Fibroblast of lung (primary cell): ENCODE measurements around the gene CERK. TPM values are rescaled to one million over a fixed set of nuclear protein-coding genes. Genes with fewer than 3 reads are reported as not detected.

Source experiments
- DNase-seq, 2 donors: peaks; one replicate each; pipeline versions ENCODE4 v3.0.0 to v3.0.0-alpha.2; 2010; ENCODE audit warnings: low read depth in 2 of 2
- H2AFZ ChIP-seq: 2 replicates; pipeline ENCODE4 v1.5.1; 2012; ENCODE audit warnings: low read length, control low read depth, inconsistent platforms
- H3K27ac ChIP-seq: 2 replicates; pipeline ENCODE4 v1.5.1; 2011; ENCODE audit warnings: low read length, control low read depth; ENCODE audit not compliant: insufficient read depth
- H3K27me3 ChIP-seq: 2 replicates; pipeline ENCODE4 v1.5.1; 2011; ENCODE audit warnings: mild to moderate bottlenecking, low read length; ENCODE audit not compliant: control insufficient read depth, insufficient read depth
- H3K36me3 ChIP-seq: 2 replicates; pipeline ENCODE4 v1.5.1; 2011; ENCODE audit warnings: low read length; ENCODE audit not compliant: control insufficient read depth, insufficient read depth
- H3K4me1 ChIP-seq: 2 replicates; pipeline ENCODE4 v1.5.1; 2011; ENCODE audit warnings: low read length; ENCODE audit not compliant: control insufficient read depth, insufficient read depth; ENCODE audit errors: extremely low read depth
- H3K4me2 ChIP-seq: 2 replicates; pipeline ENCODE4 v1.5.1; 2011; ENCODE audit warnings: low read length, control low read depth; ENCODE audit not compliant: insufficient read depth; ENCODE audit errors: extremely low read depth
- H3K4me3 ChIP-seq, 4 experiments: fragments of 200-600 bp in 1 of 4; sonication (generic) in 1 of 4; replicated peaks in 1 of 4; 2 replicates each; pipeline ENCODE4 v1.5.1; 2011 to 2016; ENCODE audit warnings: low read length in 4 of 4, low read depth in 3 of 4, mild to moderate bottlenecking in 3 of 4, control low read depth in 2 of 4, inconsistent platforms in 1 of 4, mixed read lengths in 1 of 4; ENCODE audit not compliant: insufficient read depth in 1 of 4; ENCODE audit errors: control extremely low read depth in 1 of 4
- H3K79me2 ChIP-seq: 2 replicates; pipeline ENCODE4 v1.5.1; 2012; ENCODE audit warnings: mild to moderate bottlenecking, low read length, inconsistent platforms; ENCODE audit not compliant: control insufficient read depth, insufficient read depth
- H3K9ac ChIP-seq: 2 replicates; pipeline ENCODE4 v1.5.1; 2011; ENCODE audit warnings: mild to moderate bottlenecking, low read length, control low read depth; ENCODE audit not compliant: insufficient read depth
- H3K9me3 ChIP-seq: 2 replicates; pipeline ENCODE4 v1.5.1; 2012; ENCODE audit warnings: low read depth, low read length; ENCODE audit not compliant: control insufficient read depth, insufficient read depth
- H4K20me1 ChIP-seq: 2 replicates; pipeline ENCODE4 v1.5.1; 2011; ENCODE audit warnings: low read length; ENCODE audit not compliant: control insufficient read depth, insufficient read depth; ENCODE audit errors: extremely low read depth
- EZH2 ChIP-seq: IDR thresholded peaks from 2 replicates; pipeline ENCODE4 v1.5.1; 2012; ENCODE audit warnings: low read length, control low read depth, mild to moderate bottlenecking; ENCODE audit errors: missing control alignments
- polyA plus RNA-seq, 2 donors: library from polyadenylated mRNA; depleted of rRNA in 1 of 2; stranded (reverse) in 1 of 2; unstranded in 1 of 2; fragments of >200 nt; gene quantifications; 2 replicates each; pipeline ENCODE4 v1.2.1, GENCODE V29; 2011 to 2012; ENCODE audit warnings: missing spikeins in 1 of 2
- total RNA-seq: library from RNA; depleted of rRNA; stranded (reverse); fragments of >200 nt; gene quantifications from 2 replicates; pipeline ENCODE4 v1.2.1, GENCODE V29; 2014
- TF ChIP-seq, protein P1 (sequence below), 2 donors: IDR thresholded peaks in 1 of 2; conservative IDR thresholded peaks in 1 of 2; 1 replicate in 1 of 2; 2 replicates in 1 of 2; pipeline ENCODE4 v1.5.1; 2011 to 2012; ENCODE audit warnings: low read length in 2 of 2, control low read depth in 1 of 2, inconsistent platforms in 1 of 2, low read depth in 1 of 2, mild to moderate bottlenecking in 1 of 2

Gene CERK
- total and polyA plus RNA-seq, 2 donors (not counting 1 experiment from before 2014, with no cell fraction given): 19.5 to 24.9 TPM

DNA sequence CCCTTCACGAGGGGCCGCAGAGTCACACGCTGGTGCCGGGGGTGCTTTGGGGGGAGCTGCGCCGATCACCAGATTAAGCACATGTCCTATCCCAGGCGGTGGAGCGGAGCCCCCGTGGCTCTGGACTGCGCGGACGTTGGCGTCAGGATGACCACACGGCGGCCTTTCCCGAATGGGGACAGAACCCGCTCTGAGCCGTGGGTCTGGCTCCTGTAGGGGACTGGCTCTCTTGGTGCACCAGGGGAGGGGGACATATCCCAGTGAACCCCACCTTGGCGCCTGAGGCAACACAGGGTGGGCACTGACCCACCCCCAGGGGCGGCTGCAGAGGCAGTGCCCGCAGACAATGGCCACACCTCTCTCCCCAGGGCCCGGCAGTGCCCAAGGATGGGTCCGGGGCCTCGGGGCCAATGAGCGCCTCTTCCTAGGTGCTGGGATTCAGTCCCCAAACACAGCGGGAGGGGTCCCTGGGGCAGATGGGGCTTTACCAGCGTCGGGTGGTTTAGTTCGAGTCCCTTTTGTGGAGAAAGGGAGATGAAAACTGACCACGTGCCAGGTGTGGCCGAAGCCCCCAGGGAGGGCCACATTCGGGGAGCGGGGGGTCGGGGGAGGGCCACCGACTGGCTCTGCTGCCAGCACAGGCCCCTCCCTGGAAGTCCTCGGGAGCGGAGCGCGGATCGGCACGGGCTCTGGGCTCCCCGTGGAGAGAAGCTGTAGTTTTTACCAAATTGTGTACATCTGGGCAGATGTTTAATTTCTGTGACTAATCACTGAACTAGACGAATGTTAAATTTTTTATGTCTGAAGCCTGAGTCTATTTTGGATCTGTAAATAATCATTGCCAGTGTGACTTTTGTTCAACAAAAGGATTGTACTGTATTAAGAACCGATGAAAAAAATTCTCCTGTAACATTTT lies 59.0 kb downstream of the CERK start:
- H3K9me3 ChIP-seq: no peaks in the 10 kb centered on the region
- no peaks in the 10 kb centered on the region for H3K79me2 ChIP-seq
- TF ChIP-seq EZH2: no peak
- TF ChIP-seq, protein P1, sequence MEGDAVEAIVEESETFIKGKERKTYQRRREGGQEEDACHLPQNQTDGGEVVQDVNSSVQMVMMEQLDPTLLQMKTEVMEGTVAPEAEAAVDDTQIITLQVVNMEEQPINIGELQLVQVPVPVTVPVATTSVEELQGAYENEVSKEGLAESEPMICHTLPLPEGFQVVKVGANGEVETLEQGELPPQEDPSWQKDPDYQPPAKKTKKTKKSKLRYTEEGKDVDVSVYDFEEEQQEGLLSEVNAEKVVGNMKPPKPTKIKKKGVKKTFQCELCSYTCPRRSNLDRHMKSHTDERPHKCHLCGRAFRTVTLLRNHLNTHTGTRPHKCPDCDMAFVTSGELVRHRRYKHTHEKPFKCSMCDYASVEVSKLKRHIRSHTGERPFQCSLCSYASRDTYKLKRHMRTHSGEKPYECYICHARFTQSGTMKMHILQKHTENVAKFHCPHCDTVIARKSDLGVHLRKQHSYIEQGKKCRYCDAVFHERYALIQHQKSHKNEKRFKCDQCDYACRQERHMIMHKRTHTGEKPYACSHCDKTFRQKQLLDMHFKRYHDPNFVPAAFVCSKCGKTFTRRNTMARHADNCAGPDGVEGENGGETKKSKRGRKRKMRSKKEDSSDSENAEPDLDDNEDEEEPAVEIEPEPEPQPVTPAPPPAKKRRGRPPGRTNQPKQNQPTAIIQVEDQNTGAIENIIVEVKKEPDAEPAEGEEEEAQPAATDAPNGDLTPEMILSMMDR (conservative IDR thresholded peaks at IDR 0.05 in 1 of 2, IDR thresholded peaks at IDR 0.05 in 1 of 2; ENCODE audit: low read depth in 1 of 2, low read length in 2 of 2): no peak
- H3K27ac ChIP-seq: no peak overlapping the region
- H3K36me3 ChIP-seq: no peaks in the 10 kb centered on the region
- H2AFZ ChIP-seq: no peak overlapping the region
- H4K20me1 ChIP-seq: no peaks in the 10 kb centered on the region
- peak in 1 of 2 donors; percentile 83 for DNase-seq
- H3K9ac ChIP-seq: no peak overlapping the region
- no peaks in the 10 kb centered on the region for H3K27me3 ChIP-seq
- peaks cover 3% of the 10 kb centered on the region for H3K4me1 ChIP-seq
- H3K4me2 ChIP-seq: peak overlapping the region; percentile 44
- no peak overlapping the region for H3K4me3 ChIP-seq

GRCh38 chr22:46678003-46678657 lies 59.9 kb downstream of the CERK start:
- H3K27me3 ChIP-seq: no peaks in the 10 kb centered on the region
- no peak overlapping the region for H3K27ac ChIP-seq
- no peak for DNase-seq
- H3K36me3 ChIP-seq: no peaks in the 10 kb centered on the region
- H3K4me1 ChIP-seq: peaks cover 3% of the 10 kb centered on the region
- no peaks in the 10 kb centered on the region for H3K9me3 ChIP-seq
- no peaks in the 10 kb centered on the region for H3K79me2 ChIP-seq
- no peak overlapping the region for H3K9ac ChIP-seq
- H2AFZ ChIP-seq: no peak overlapping the region
- TF ChIP-seq EZH2: no peak
- TF ChIP-seq, protein P1 (conservative IDR thresholded peaks at IDR 0.05 in 1 of 2, IDR thresholded peaks at IDR 0.05 in 1 of 2; ENCODE audit: low read depth in 1 of 2, low read length in 2 of 2): no peak
- H4K20me1 ChIP-seq: no peaks in the 10 kb centered on the region
- no peak overlapping the region for H3K4me2 ChIP-seq
- no peak overlapping the region for H3K4me3 ChIP-seq

DNA sequence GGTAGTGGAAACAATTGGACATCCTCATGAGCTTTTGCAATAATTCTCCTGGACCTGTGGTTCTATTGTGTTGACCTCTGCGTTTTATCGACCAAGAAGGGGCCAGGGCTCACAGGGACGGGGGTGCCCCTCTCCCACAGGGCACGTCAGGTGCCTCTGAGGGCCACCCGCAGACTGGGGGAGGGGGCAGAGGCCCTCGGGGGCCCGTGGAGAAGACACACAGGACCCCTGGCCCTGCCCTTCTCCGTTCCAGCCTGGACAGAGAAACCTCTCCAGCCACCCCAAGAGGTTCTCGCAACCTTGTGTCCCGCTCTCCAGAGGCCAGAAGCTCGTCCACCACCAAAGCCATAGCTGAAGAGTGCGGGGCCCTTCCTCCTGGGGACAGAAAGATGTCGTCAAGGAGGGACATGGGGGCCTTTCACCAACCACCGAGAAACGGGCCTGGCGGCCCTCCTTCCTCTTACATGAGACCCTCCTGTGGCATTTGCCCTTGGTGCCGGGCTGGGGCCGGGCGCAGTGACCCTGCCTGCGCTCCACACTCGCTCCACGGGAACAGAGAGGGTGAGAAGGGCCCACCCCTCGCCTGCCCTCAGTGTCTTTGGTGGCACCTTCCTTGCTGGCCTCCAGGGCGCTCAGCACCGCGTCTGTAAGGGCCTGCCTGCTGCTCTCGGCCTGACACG lies 60.6 kb downstream of the CERK start:
- TF ChIP-seq EZH2: no peak
- TF ChIP-seq, protein P1 (conservative IDR thresholded peaks at IDR 0.05 in 1 of 2, IDR thresholded peaks at IDR 0.05 in 1 of 2; ENCODE audit: low read depth in 1 of 2, low read length in 2 of 2): no peak
- Histone ChIP-seq H3K27ac (no peak overlapping the region), H3K27me3 (no peaks in the 10 kb centered on the region), H4K20me1 (no peaks in the 10 kb centered on the region), H3K9ac (no peak overlapping the region), H3K36me3 (no peaks in the 10 kb centered on the region), H3K79me2 (no peaks in the 10 kb centered on the region), H3K4me1 (peaks cover 3% of the 10 kb centered on the region), H3K4me2 (no peak overlapping the region), H3K9me3 (no peaks in the 10 kb centered on the region), H3K4me3 (no peak overlapping the region), H2AFZ (no peak overlapping the region)
- DNase-seq: no peak
